Hepatocyte (in vitro differentiated cells): ENCODE results near the gene DYNC2H1. TPM values are rescaled to one million over a fixed set of nuclear protein-coding genes. Genes with fewer than 3 reads are reported as not detected.
"Not testable (repeated sequence)": the region's sequence is repeated elsewhere in the genome, so short reads cannot be mapped to it uniquely, and the experiment has no call there.

Experiments used
- DNase-seq: peaks from one replicate; pipeline ENCODE4 v3.0.0-alpha.2; 2016; ENCODE audit warnings: low spot score
- H2AFZ ChIP-seq: fragments of 200-600 bp; sonication (generic); 2 replicates; pipeline ENCODE4 v1.6.0; 2016; ENCODE audit warnings: antibody characterized with exemption, mild to moderate bottlenecking
- H3K27ac ChIP-seq: fragments of 200-600 bp; sonication (generic); 2 replicates; pipeline ENCODE4 v1.5.1; 2016; ENCODE audit warnings: mild to moderate bottlenecking
- H3K27me3 ChIP-seq: fragments of 200-600 bp; sonication (generic); 2 replicates; pipeline ENCODE4 v1.6.1; 2016
- H3K36me3 ChIP-seq: fragments of 200-600 bp; sonication (generic); replicated peaks from 2 replicates; pipeline ENCODE4 v1.5.1; 2016; ENCODE audit warnings: low read depth; ENCODE audit not compliant: insufficient read depth
- H3K4me1 ChIP-seq: fragments of 200-600 bp; sonication (generic); 2 replicates; pipeline ENCODE4 v1.5.1; 2016; ENCODE audit warnings: mild to moderate bottlenecking, moderate library complexity; ENCODE audit not compliant: insufficient read depth
- H3K4me2 ChIP-seq: fragments of 200-600 bp; sonication (generic); 2 replicates; pipeline ENCODE4 v1.6.0; 2016
- H3K4me3 ChIP-seq: fragments of 200-600 bp; sonication (generic); 2 replicates; pipeline ENCODE4 v1.5.1; 2016; ENCODE audit warnings: mild to moderate bottlenecking
- H3K79me2 ChIP-seq: fragments of 200-600 bp; sonication (generic); 2 replicates; pipeline ENCODE4 v1.6.0; 2017; ENCODE audit warnings: mild to moderate bottlenecking
- H3K9me2 ChIP-seq: fragments of 200-600 bp; sonication (generic); replicated peaks from 2 replicates; pipeline ENCODE4 v1.6.0; 2017; ENCODE audit warnings: mild to moderate bottlenecking; ENCODE audit not compliant: insufficient read depth
- H3K9me3 ChIP-seq: fragments of 200-600 bp; sonication (generic); 2 replicates; pipeline ENCODE4 v1.5.1; 2016; ENCODE audit warnings: low read depth, mild to moderate bottlenecking
- H4K20me1 ChIP-seq: fragments of 200-600 bp; sonication (generic); 2 replicates; pipeline ENCODE4 v1.6.0; 2016; ENCODE audit warnings: mild to moderate bottlenecking; ENCODE audit not compliant: insufficient read depth, poor library complexity, severe bottlenecking
- CTCF ChIP-seq: fragments of 200-600 bp; sonication (generic); IDR thresholded peaks from 2 replicates; pipeline ENCODE4 v1.5.1; 2016; ENCODE audit warnings: antibody characterized with exemption, mild to moderate bottlenecking; ENCODE audit not compliant: poor library complexity
- EZH2 ChIP-seq: fragments of 200-600 bp; sonication (generic); IDR thresholded peaks from 2 replicates; pipeline ENCODE4 v1.6.1; 2016; ENCODE audit warnings: antibody characterized with exemption, mild to moderate bottlenecking, borderline replicate concordance
- EZH2phosphoT487 ChIP-seq: fragments of 200-600 bp; sonication (generic); IDR thresholded peaks from one replicate; pipeline ENCODE4 v1.6.1; 2018; ENCODE audit warnings: antibody characterized with exemption, mild to moderate bottlenecking, low read depth, moderate library complexity; ENCODE audit not compliant: unreplicated experiment, severe bottlenecking
- WGBS: methylation state at CpG from one replicate; pipeline ENCODE4 v1.1.6; 2016; ENCODE audit warnings: low lambda C conversion rate; ENCODE audit errors: missing lambda C conversion rate; 5-methylcytosine and 5-hydroxymethylcytosine counted together
- polyA plus RNA-seq: library from polyadenylated mRNA; unstranded; fragments of >200 nt; fragmentation: Nextera tagmentation; extraction: Ambion mirVana; gene quantifications from 2 replicates; pipeline ENCODE4 v1.2.1, GENCODE V29; 2016
- total RNA-seq: library from RNA; depleted of rRNA; stranded (reverse); fragments of >200 nt; gene quantifications from 2 replicates; pipeline ENCODE4 v1.2.3, GENCODE V29; 2014

Gene DYNC2H1
- total and polyA plus RNA-seq, 2 experiments from 2014 or later = 4.4 to 16.9 TPM

- Histone ChIP-seq H3K9me3 (no peaks in the 10 kb centered on the region), H3K27ac (no peak overlapping the region), H3K27me3 (no peaks in the 10 kb centered on the region), H3K36me3 (no peaks in the 10 kb centered on the region), H3K4me1 (peaks cover 4% of the 10 kb centered on the region), H3K4me3 (no peak overlapping the region), H4K20me1 (no peaks in the 10 kb centered on the region), H3K9me2 (no peaks in the 10 kb centered on the region), H3K4me2 (peak overlapping the region; percentile 86), H2AFZ (no peak overlapping the region), H3K79me2 (no peaks in the 10 kb centered on the region)
- no peak for TF ChIP-seq EZH2phosphoT487
- TF ChIP-seq EZH2 = no peak
- no peak for TF ChIP-seq CTCF
- no peak for DNase-seq
- 45% methylated on average over 1 of the region's 1 CpG for WGBS
These were observed 3.1 kb downstream of the DYNC2H1 start for GRCh38 chr11:103112364-103112763.

GRCh38 chr11:103114836-103115235, 5.6 kb downstream of the DYNC2H1 start:
- Histone ChIP-seq H3K36me3 (no peaks in the 10 kb centered on the region), H3K79me2 (no peaks in the 10 kb centered on the region), H3K4me1 (peaks cover 4% of the 10 kb centered on the region), H2AFZ (no peak overlapping the region), H3K27me3 (no peaks in the 10 kb centered on the region), H3K4me3 (no peak overlapping the region), H3K9me2 (no peaks in the 10 kb centered on the region), H4K20me1 (no peaks in the 10 kb centered on the region), H3K27ac (no peak overlapping the region), H3K9me3 (no peaks in the 10 kb centered on the region), H3K4me2 (no peak overlapping the region)
- TF ChIP-seq EZH2 (no peak), CTCF (no peak), EZH2phosphoT487 (no peak)
- DNase-seq = no peak
- 97% methylated on average over 4 of the region's 4 CpGs for WGBS

- H3K27ac ChIP-seq = no peak overlapping the region
- H3K36me3 ChIP-seq = no peaks in the 10 kb centered on the region
- H3K79me2 ChIP-seq = no peaks in the 10 kb centered on the region
- no peak for DNase-seq
- H3K9me3 ChIP-seq = no peaks in the 10 kb centered on the region
- TF ChIP-seq CTCF = no peak
- no peak overlapping the region for H3K4me3 ChIP-seq
- H3K4me2 ChIP-seq = no peak overlapping the region
- H3K4me1 ChIP-seq = no peaks in the 10 kb centered on the region
- H3K27me3 ChIP-seq = no peaks in the 10 kb centered on the region
- no peaks in the 10 kb centered on the region for H3K9me2 ChIP-seq
- no peaks in the 10 kb centered on the region for H4K20me1 ChIP-seq
- H2AFZ ChIP-seq = no peak overlapping the region
These were observed 16.2 kb downstream of the DYNC2H1 start for GRCh38 chr11:103125462-103125861.

DNA sequence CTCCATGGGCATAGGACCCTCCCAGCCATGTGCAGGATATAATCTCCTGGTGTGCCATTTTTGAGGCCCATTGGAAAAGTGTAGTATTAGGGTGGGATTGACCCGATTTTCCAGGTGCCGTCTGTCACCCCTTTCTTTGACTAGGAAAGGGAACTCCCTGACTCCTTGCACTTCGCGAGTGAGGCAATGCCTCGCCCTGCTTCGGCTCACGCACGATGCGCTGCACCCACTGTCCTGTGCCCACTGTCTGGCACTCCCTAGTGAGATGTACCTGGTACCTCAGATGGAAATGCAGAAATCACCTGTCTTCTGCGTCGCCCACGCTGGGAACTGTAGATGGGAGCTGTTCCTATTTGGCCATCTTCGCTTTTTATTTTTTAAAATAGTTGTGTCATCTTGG, 32.8 kb downstream of the DYNC2H1 start:
- not testable (repeated sequence) for H3K4me3 ChIP-seq, H2AFZ ChIP-seq, H3K9me3 ChIP-seq, H3K79me2 ChIP-seq, H3K36me3 ChIP-seq, H3K4me1 ChIP-seq, H3K27me3 ChIP-seq, H3K4me2 ChIP-seq, H3K9me2 ChIP-seq, H3K27ac ChIP-seq, DNase-seq, H4K20me1 ChIP-seq
- 97% methylated on average over 13 of the region's 13 CpGs for WGBS
